MM.1S (cell line): ENCODE results near the gene PTPRD.

ENCODE experiments used
- DNase-seq: peaks from one replicate; pipeline ENCODE4 v3.0.0-alpha.2; 2015
- H2AFZ ChIP-seq: fragments of 300-600 bp; sonication (generic); 2 replicates; pipeline ENCODE4 v1.6.0; 2016; ENCODE audit warnings: antibody characterized with exemption, low read length
- H3F3A ChIP-seq: fragments of 300-600 bp; sonication (generic); 2 replicates; pipeline ENCODE4 v1.6.1; 2016; ENCODE audit warnings: mild to moderate bottlenecking, antibody characterized with exemption, low read length, moderate library complexity, mixed read lengths; ENCODE audit not compliant: insufficient read depth
- H3K27ac ChIP-seq: fragments of 300-600 bp; sonication (generic); 2 replicates; pipeline ENCODE4 v1.5.1; 2016; ENCODE audit warnings: mild to moderate bottlenecking, low read length
- H3K27me3 ChIP-seq: fragments of 300-600 bp; sonication (generic); replicated peaks from 2 replicates; pipeline ENCODE4 v1.6.0; 2016; ENCODE audit warnings: low read length; ENCODE audit not compliant: insufficient read depth
- H3K36me3 ChIP-seq: fragments of 300-600 bp; sonication (generic); replicated peaks from 2 replicates; pipeline ENCODE4 v1.6.1; 2016; ENCODE audit warnings: mild to moderate bottlenecking, low read length, mixed read lengths; ENCODE audit not compliant: insufficient read depth
- H3K4me1 ChIP-seq: fragments of 300-600 bp; sonication (generic); 2 replicates; pipeline ENCODE4 v1.6.1; 2016; ENCODE audit warnings: low read length, mixed read lengths
- H3K4me2 ChIP-seq: fragments of 300-600 bp; sonication (generic); 2 replicates; pipeline ENCODE4 v1.6.0; 2016; ENCODE audit warnings: low read depth, low read length
- H3K4me3 ChIP-seq: fragments of 300-600 bp; sonication (generic); 2 replicates; pipeline ENCODE4 v1.5.1; 2016; ENCODE audit warnings: low read length, mixed read lengths
- H3K79me2 ChIP-seq: fragments of 300-600 bp; sonication (generic); 2 replicates; pipeline ENCODE4 v1.6.1; 2016; ENCODE audit warnings: mixed run types, low read length, mixed read lengths
- H3K9ac ChIP-seq: fragments of 300-600 bp; sonication (generic); 2 replicates; pipeline ENCODE4 v1.6.1; 2016; ENCODE audit warnings: low read length, mixed read lengths
- H3K9me2 ChIP-seq: fragments of 300-600 bp; sonication (generic); replicated peaks from 2 replicates; pipeline ENCODE4 v1.6.1; 2016; ENCODE audit warnings: mild to moderate bottlenecking, low read length, mixed read lengths; ENCODE audit not compliant: insufficient read depth
- H3K9me3 ChIP-seq: fragments of 300-600 bp; sonication (generic); replicated peaks from 2 replicates; pipeline ENCODE4 v1.6.1; 2016; ENCODE audit warnings: mild to moderate bottlenecking, low read length, mixed read lengths; ENCODE audit not compliant: insufficient read depth
- H4K20me1 ChIP-seq: fragments of 300-600 bp; sonication (generic); 2 replicates; pipeline ENCODE4 v1.6.1; 2016; ENCODE audit warnings: mild to moderate bottlenecking, low read length, moderate library complexity, mixed read lengths; ENCODE audit not compliant: insufficient read depth
- CTCF ChIP-seq: fragments of 300-600 bp; sonication (generic); IDR thresholded peaks from 2 replicates; pipeline ENCODE4 v1.5.1; 2016; ENCODE audit warnings: antibody characterized with exemption, low read length, mixed read lengths
- EZH2 ChIP-seq: fragments of 300-600 bp; sonication (generic); optimal IDR thresholded peaks from 2 replicates; pipeline ENCODE3; 2017; ENCODE audit warnings: low read depth, mild to moderate bottlenecking, antibody characterized with exemption, low read length, mixed read lengths
- EZH2phosphoT487 ChIP-seq: fragments of 300-600 bp; sonication (generic); IDR thresholded peaks from 2 replicates; pipeline ENCODE4 v1.6.1; 2018; ENCODE audit warnings: antibody characterized with exemption, low read length

PTPRD gene

GRCh38 chr9:8766096-8766495 is 1846.7 kb downstream of the PTPRD start:
- Histone ChIP-seq H4K20me1 (no peaks in the 10 kb centered on the region), H2AFZ (no peak overlapping the region), H3K4me1 (no peaks in the 10 kb centered on the region), H3K27me3 (no peaks in the 10 kb centered on the region), H3K27ac (no peak overlapping the region), H3F3A (no peaks in the 10 kb centered on the region), H3K4me3 (no peak overlapping the region), H3K4me2 (no peak overlapping the region), H3K9ac (no peak overlapping the region), H3K79me2 (no peaks in the 10 kb centered on the region), H3K9me2 (no peaks in the 10 kb centered on the region), H3K9me3 (no peaks in the 10 kb centered on the region), H3K36me3 (no peaks in the 10 kb centered on the region)
- DNase-seq, result no peak
- no peak for TF ChIP-seq EZH2phosphoT487
- no peak for TF ChIP-seq EZH2
- no peak for TF ChIP-seq CTCF

- Histone ChIP-seq H3F3A (no peaks in the 10 kb centered on the region), H3K9me3 (no peaks in the 10 kb centered on the region), H3K4me3 (no peak overlapping the region), H3K9ac (no peak overlapping the region), H3K9me2 (no peaks in the 10 kb centered on the region), H3K27me3 (no peaks in the 10 kb centered on the region), H4K20me1 (no peaks in the 10 kb centered on the region), H2AFZ (no peak overlapping the region), H3K4me2 (no peak overlapping the region), H3K27ac (no peak overlapping the region), H3K79me2 (no peaks in the 10 kb centered on the region), H3K36me3 (no peaks in the 10 kb centered on the region), H3K4me1 (no peaks in the 10 kb centered on the region)
- no peak for TF ChIP-seq EZH2
- TF ChIP-seq CTCF, result no peak
- no peak for TF ChIP-seq EZH2phosphoT487
- no peak for DNase-seq
Observed at GRCh38 chr9:8764051-8764450, 1848.8 kb downstream of the PTPRD start.

GRCh38 chr9:8762479-8763085 is 1850.2 kb downstream of the PTPRD start:
- no peaks in the 10 kb centered on the region for H3K27me3 ChIP-seq
- H3K79me2 ChIP-seq, result no peaks in the 10 kb centered on the region
- no peak overlapping the region for H3K9ac ChIP-seq
- H3K4me3 ChIP-seq, result no peak overlapping the region
- H3K36me3 ChIP-seq, result no peaks in the 10 kb centered on the region
- no peak overlapping the region for H3K27ac ChIP-seq
- H4K20me1 ChIP-seq, result no peaks in the 10 kb centered on the region
- H3F3A ChIP-seq, result no peaks in the 10 kb centered on the region
- H3K9me2 ChIP-seq, result no peaks in the 10 kb centered on the region
- H3K4me2 ChIP-seq, result no peak overlapping the region
- no peaks in the 10 kb centered on the region for H3K9me3 ChIP-seq
- no peak for DNase-seq
- TF ChIP-seq EZH2phosphoT487, result no peak
- H2AFZ ChIP-seq, result no peak overlapping the region
- no peaks in the 10 kb centered on the region for H3K4me1 ChIP-seq

- Histone ChIP-seq H2AFZ (no peak overlapping the region), H3F3A (no peaks in the 10 kb centered on the region), H3K9ac (no peak overlapping the region), H3K4me3 (no peak overlapping the region), H3K36me3 (no peaks in the 10 kb centered on the region), H3K4me1 (no peaks in the 10 kb centered on the region), H3K4me2 (no peak overlapping the region), H3K79me2 (no peaks in the 10 kb centered on the region), H3K9me2 (no peaks in the 10 kb centered on the region), H3K9me3 (no peaks in the 10 kb centered on the region), H3K27me3 (no peaks in the 10 kb centered on the region), H4K20me1 (no peaks in the 10 kb centered on the region), H3K27ac (no peak overlapping the region)
- DNase-seq, result no peak
- TF ChIP-seq EZH2, result no peak
- TF ChIP-seq EZH2phosphoT487, result no peak
- TF ChIP-seq CTCF, result no peak
Observed at GRCh38 chr9:8760000-8760767, 1852.6 kb downstream of the PTPRD start.
